ENCODE measurements around the gene TSPAN2.

- no peak for TF ChIP-seq CTCF (IDR thresholded peaks at IDR 0.05; ENCODE audit: low read depth, low read length, missing input control)
- TF ChIP-seq, protein P1, sequence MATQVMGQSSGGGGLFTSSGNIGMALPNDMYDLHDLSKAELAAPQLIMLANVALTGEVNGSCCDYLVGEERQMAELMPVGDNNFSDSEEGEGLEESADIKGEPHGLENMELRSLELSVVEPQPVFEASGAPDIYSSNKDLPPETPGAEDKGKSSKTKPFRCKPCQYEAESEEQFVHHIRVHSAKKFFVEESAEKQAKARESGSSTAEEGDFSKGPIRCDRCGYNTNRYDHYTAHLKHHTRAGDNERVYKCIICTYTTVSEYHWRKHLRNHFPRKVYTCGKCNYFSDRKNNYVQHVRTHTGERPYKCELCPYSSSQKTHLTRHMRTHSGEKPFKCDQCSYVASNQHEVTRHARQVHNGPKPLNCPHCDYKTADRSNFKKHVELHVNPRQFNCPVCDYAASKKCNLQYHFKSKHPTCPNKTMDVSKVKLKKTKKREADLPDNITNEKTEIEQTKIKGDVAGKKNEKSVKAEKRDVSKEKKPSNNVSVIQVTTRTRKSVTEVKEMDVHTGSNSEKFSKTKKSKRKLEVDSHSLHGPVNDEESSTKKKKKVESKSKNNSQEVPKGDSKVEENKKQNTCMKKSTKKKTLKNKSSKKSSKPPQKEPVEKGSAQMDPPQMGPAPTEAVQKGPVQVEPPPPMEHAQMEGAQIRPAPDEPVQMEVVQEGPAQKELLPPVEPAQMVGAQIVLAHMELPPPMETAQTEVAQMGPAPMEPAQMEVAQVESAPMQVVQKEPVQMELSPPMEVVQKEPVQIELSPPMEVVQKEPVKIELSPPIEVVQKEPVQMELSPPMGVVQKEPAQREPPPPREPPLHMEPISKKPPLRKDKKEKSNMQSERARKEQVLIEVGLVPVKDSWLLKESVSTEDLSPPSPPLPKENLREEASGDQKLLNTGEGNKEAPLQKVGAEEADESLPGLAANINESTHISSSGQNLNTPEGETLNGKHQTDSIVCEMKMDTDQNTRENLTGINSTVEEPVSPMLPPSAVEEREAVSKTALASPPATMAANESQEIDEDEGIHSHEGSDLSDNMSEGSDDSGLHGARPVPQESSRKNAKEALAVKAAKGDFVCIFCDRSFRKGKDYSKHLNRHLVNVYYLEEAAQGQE (IDR thresholded peaks at IDR 0.05) = no peak
Measured at GRCh38 chr1:115076384-115076915, 12.9 kb downstream of the TSPAN2 start.

All from liver (tissue), 2 donors.